Colonic mucosa (tissue), 4 donors: ENCODE results near the gene ACAP2. TPM values are rescaled to one million over a fixed set of nuclear protein-coding genes. Genes with fewer than 3 reads are reported as not detected.

ENCODE experiments used
- DNase-seq: peaks from one replicate; pipeline ENCODE4 v3.0.0-alpha.2; 2020
- H3K27ac ChIP-seq: fragments of 200-600 bp; one replicate; pipeline ENCODE4 v1.8.0; 2021
- H3K27me3 ChIP-seq: fragments of 200-600 bp; one replicate; pipeline ENCODE4 v1.8.0; 2021
- H3K36me3 ChIP-seq: fragments of 200-600 bp; one replicate; pipeline ENCODE4 v1.8.0; 2021
- H3K4me1 ChIP-seq: fragments of 200-600 bp; one replicate; pipeline ENCODE4 v1.8.0; 2021; ENCODE audit warnings: mild to moderate bottlenecking
- H3K4me3 ChIP-seq: fragments of 200-600 bp; one replicate; pipeline ENCODE4 v1.8.0; 2021
- H3K9ac ChIP-seq, 2 donors: one replicate each; pipeline ENCODE4 v1.7.0; 2013; ENCODE audit warnings: control low read depth in 2 of 2, low read depth in 2 of 2, low read length in 2 of 2
- H3K9me3 ChIP-seq: fragments of 200-600 bp; one replicate; pipeline ENCODE4 v1.8.0; 2021
- intact Hi-C: fragments of 100-400 bp; cut with DNase I; formaldehyde crosslinking; loops from one replicate; pipeline ENCODE4 v1.14.1; 2022
- total RNA-seq, 2 donors: library from RNA; stranded (reverse); fragmentation: NEBNext Ultra II Directional in 1 of 2; extraction: Animal tissue kit (Norgen Biotek cat#: 25700) in 1 of 2; gene quantifications; one replicate each; pipeline ENCODE4 v1.2.1, GENCODE V29; 2021
- TF ChIP-seq, protein P1 (sequence below): fragments of 200-600 bp; IDR thresholded peaks from one replicate; pipeline ENCODE4 v1.8.0; 2022; ENCODE audit warnings: antibody characterized with exemption, mild to moderate bottlenecking
- donor health status: healthy.
- donor health status: DM: no; HTN: no; CAD: no.
- donor health status: DM: no; HTN: no; CAD: no.

The ACAP2 gene
- total RNA-seq, 2 donors from 2014 or later = 48.8 to 62.4 TPM

DNA sequence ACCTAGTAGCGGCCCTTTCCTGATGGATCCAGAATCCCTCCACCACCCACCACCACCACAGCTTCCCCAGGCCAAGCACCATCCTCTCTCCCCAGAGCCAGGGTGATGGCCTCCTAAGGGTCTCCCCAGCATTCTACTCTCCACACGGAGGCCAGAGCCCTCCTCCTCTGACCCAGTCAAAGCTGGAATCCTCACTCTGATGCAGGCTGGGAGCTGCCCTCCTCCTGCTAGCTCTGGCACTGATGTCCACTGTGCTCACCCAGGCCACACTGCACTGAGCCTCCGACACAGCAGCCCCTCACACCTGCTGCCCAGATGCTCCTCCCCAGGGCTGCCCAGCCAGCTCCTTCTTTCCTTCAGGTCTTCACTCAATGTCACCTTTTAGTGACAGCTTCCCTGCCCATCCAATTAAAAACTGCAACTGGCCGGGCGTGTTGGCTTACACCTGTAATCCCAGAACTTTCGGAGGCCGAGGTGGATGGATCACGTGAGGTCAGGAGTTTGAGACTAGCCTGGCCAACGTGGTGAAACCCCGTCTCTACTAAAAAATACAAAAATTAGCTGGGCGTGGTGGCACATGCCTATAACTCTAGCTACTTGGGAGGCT is 192.9 kb downstream of the ACAP2 start:
- Histone ChIP-seq H3K27ac (no peak overlapping the region), H3K9ac (no peak overlapping the region), H3K36me3 (no peaks in the 10 kb centered on the region), H3K4me3 (no peak overlapping the region), H3K27me3 (no peaks in the 10 kb centered on the region), H3K9me3 (no peaks in the 10 kb centered on the region), H3K4me1 (no peaks in the 10 kb centered on the region)
- peak; percentile 10 for DNase-seq
- TF ChIP-seq, protein P1, sequence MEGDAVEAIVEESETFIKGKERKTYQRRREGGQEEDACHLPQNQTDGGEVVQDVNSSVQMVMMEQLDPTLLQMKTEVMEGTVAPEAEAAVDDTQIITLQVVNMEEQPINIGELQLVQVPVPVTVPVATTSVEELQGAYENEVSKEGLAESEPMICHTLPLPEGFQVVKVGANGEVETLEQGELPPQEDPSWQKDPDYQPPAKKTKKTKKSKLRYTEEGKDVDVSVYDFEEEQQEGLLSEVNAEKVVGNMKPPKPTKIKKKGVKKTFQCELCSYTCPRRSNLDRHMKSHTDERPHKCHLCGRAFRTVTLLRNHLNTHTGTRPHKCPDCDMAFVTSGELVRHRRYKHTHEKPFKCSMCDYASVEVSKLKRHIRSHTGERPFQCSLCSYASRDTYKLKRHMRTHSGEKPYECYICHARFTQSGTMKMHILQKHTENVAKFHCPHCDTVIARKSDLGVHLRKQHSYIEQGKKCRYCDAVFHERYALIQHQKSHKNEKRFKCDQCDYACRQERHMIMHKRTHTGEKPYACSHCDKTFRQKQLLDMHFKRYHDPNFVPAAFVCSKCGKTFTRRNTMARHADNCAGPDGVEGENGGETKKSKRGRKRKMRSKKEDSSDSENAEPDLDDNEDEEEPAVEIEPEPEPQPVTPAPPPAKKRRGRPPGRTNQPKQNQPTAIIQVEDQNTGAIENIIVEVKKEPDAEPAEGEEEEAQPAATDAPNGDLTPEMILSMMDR = no peak
- intact Hi-C loops = loop anchor here (10.0 kb wide), 2 partner anchors 135 to 265 kb away; no protein-coding TSS in a partner anchor

DNA sequence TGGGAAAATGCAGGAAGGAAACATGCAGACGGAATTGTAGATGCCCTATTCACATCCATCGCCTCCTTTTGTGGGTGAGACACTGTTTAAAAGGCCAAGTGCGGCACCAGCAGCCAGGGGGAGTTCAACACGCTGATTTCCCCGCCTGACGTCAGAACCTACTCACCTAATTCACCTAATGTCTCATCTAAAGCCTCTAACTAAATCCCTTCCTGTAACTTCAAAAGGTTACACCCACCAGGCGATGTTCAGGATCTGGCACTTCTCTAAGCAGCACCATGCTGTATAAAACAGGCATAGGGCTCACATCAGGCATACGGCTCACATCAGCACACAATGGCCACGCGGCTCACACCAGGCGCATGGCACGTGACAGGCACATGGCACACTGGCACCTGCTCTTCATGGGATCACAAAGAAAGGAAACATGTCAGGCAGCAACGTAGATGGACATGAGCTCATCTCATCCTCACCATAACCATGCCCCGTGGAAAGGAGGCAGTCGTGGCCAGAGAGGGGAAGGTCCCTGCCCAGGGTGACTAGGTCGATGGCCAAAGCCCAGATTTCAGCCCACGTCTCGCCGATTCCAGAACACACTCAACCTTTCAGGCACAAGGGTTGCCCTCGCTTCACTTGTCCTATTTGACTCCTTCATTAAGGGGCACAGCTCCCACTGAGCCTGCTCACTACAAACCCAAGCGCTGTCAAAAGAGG is 193.6 kb downstream of the ACAP2 start:
- intact Hi-C loops = no loop called here
- no peaks in the 10 kb centered on the region for H3K27me3 ChIP-seq
- H3K4me1 ChIP-seq = no peaks in the 10 kb centered on the region
- DNase-seq = no peak
- no peak overlapping the region for H3K4me3 ChIP-seq
- no peak overlapping the region for H3K27ac ChIP-seq
- H3K36me3 ChIP-seq = no peaks in the 10 kb centered on the region
- H3K9ac ChIP-seq = no peak overlapping the region
- no peaks in the 10 kb centered on the region for H3K9me3 ChIP-seq
- TF ChIP-seq, protein P1 = no peak

DNA sequence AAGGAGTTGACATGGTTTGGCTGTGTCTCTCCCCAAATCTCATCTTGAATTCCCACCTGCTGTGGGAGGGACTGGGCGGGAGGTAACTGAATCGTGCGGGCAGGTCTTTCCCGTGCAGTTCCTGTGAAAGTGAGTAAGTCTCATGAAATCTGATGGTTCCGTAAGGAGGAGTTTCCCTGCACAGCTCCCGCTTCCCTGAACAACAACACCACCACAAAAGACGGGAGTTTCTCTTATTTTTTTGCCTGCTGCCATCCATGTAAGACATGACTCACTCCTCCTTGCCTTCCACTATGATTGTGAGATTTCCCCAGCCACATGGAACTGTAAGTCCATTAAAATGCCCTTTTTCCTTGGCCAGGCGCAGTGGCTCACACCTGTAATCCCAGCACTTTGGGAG is 194.5 kb downstream of the ACAP2 start:
- no peak for DNase-seq
- Histone ChIP-seq H3K36me3 (no peaks in the 10 kb centered on the region), H3K4me3 (no peak overlapping the region), H3K27ac (no peak overlapping the region), H3K9ac (no peak overlapping the region), H3K9me3 (no peaks in the 10 kb centered on the region), H3K27me3 (no peaks in the 10 kb centered on the region), H3K4me1 (no peaks in the 10 kb centered on the region)
- TF ChIP-seq, protein P1 = no peak
- intact Hi-C loops = no loop called here

DNA sequence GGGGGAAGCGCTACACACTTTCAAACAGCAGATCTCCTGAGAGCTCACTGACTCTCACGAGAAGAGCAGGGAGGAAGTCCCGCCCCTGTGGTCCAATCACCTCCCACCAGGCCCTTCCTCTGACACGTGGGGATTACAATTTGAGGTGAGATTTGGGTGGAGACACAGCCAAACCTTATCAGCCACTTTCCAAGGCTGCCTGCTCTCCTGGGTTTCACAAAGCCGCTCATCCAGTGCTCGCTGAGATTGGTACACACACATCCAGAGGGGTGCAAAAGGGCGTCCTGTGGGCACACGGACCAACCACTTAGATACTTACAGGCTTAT is 195.0 kb downstream of the ACAP2 start:
- intact Hi-C loops = no loop called here

DNA sequence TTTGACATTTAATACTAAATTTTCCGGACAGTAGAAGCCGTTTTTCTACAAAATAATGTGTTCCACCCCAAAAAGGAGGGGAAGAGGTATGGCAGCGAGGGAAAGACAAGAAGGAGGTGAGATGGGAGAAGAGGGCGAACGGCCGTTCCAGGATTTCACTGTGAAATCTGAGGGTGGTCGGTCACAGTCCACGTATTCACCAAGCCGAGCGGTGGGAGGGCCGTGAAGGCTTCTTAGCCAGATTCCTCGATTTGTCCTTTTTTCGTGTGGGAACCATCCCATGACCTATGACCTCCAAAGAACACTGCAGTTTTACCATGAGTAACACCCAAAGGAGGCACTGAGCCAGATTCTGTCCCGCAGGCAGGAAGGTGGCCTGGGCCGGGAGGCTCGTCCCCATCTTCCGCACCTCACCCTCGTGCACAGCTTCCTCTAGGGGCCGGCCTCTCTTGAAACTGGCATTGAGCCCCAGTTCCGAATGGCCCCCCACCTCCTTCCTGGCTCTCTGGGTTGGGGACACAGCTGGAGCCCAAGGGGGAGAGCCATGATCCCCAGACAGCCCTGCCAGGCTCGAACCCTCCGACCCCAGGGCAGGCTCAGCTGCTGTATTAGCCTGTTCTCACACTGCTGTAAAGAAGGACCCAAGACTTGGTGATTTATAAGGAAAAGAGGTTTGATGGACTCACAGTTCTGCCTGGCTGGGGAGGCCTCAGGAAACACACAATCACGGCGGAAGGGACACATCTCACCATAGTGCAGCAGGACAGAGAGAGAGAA is 195.5 kb downstream of the ACAP2 start:
- no peak for DNase-seq
- TF ChIP-seq, protein P1 = no peak
- Histone ChIP-seq H3K27ac (no peak overlapping the region), H3K4me1 (no peaks in the 10 kb centered on the region), H3K27me3 (no peaks in the 10 kb centered on the region), H3K4me3 (no peak overlapping the region), H3K9ac (no peak overlapping the region), H3K9me3 (no peaks in the 10 kb centered on the region), H3K36me3 (no peaks in the 10 kb centered on the region)
- intact Hi-C loops = no loop called here

More for the DNA sequence above, 195.0 kb downstream of the ACAP2 start:
- no peaks in the 10 kb centered on the region for H3K36me3 ChIP-seq
- H3K4me1 ChIP-seq = no peaks in the 10 kb centered on the region
- TF ChIP-seq, protein P1 = no peak
- no peaks in the 10 kb centered on the region for H3K27me3 ChIP-seq
- no peaks in the 10 kb centered on the region for H3K9me3 ChIP-seq
- H3K27ac ChIP-seq = no peak overlapping the region
- no peak overlapping the region for H3K4me3 ChIP-seq
- no peak for DNase-seq
- H3K9ac ChIP-seq = no peak overlapping the region
